ENCODE results near the gene CPLANE2.

- TF ChIP-seq ZNF670 (tag by site-specific recombination; IDR thresholded peaks at IDR 0.05; ENCODE audit: low read depth) = no peak
- no peak for TF ChIP-seq ZNF248 (tag by site-specific recombination; IDR thresholded peaks at IDR 0.05)
- TF ChIP-seq ZFP3 (tag by site-specific recombination; IDR thresholded peaks at IDR 0.05; ENCODE audit: low read depth) = no peak
- no peak for TF ChIP-seq GLI4 (tag by site-specific recombination; IDR thresholded peaks at IDR 0.05)
- TF ChIP-seq ZNF239 (tag by site-specific recombination; IDR thresholded peaks at IDR 0.05) = no peak
- TF ChIP-seq, protein P1, sequence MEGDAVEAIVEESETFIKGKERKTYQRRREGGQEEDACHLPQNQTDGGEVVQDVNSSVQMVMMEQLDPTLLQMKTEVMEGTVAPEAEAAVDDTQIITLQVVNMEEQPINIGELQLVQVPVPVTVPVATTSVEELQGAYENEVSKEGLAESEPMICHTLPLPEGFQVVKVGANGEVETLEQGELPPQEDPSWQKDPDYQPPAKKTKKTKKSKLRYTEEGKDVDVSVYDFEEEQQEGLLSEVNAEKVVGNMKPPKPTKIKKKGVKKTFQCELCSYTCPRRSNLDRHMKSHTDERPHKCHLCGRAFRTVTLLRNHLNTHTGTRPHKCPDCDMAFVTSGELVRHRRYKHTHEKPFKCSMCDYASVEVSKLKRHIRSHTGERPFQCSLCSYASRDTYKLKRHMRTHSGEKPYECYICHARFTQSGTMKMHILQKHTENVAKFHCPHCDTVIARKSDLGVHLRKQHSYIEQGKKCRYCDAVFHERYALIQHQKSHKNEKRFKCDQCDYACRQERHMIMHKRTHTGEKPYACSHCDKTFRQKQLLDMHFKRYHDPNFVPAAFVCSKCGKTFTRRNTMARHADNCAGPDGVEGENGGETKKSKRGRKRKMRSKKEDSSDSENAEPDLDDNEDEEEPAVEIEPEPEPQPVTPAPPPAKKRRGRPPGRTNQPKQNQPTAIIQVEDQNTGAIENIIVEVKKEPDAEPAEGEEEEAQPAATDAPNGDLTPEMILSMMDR (tag by site-specific recombination; IDR thresholded peaks at IDR 0.05) = no peak
- TF ChIP-seq TCF7L2 (IDR thresholded peaks at IDR 0.05; ENCODE audit: borderline replicate concordance, low read depth, low read length) = no peak
- TF ChIP-seq IKZF3 (tag by site-specific recombination; IDR thresholded peaks at IDR 0.05) = no peak
- TF ChIP-seq YY1 (tag by site-specific recombination; IDR thresholded peaks at IDR 0.05) = no peak
- TF ChIP-seq SETDB1 (IDR thresholded peaks at IDR 0.05; ENCODE audit: insufficient read length, low read length) = no peak
Observed at GRCh38 chr1:16199157-16199501, 37.9 kb downstream of the CPLANE2 start.
